HCT116 (cell line): Measurements from ENCODE around the gene WBP2NL. TPM values are rescaled to one million over a fixed set of nuclear protein-coding genes. Genes with fewer than 3 reads are reported as not detected.

Experiments
- EZH2phosphoT487 ChIP-seq: fragments of 200-600 bp; IDR thresholded peaks from 2 replicates; pipeline ENCODE4 v1.6.1; 2018; ENCODE audit warnings: antibody characterized with exemption, borderline replicate concordance
- total RNA-seq: library from RNA; stranded (reverse); gene quantifications from one replicate; pipeline ENCODE4 v1.2.1, GENCODE V29; 2021; ENCODE audit not compliant: unreplicated experiment
- TF ChIP-seq, protein P1 (sequence below): IDR thresholded peaks from 2 replicates; pipeline ENCODE4 v1.6.1; 2012; ENCODE audit warnings: low read depth
- TF ChIP-seq, protein P2 (sequence below): IDR thresholded peaks from 2 replicates; pipeline ENCODE4 v1.6.1; 2012

Gene WBP2NL
- total RNA-seq, 1 experiment from 2014 or later, result not detected

DNA sequence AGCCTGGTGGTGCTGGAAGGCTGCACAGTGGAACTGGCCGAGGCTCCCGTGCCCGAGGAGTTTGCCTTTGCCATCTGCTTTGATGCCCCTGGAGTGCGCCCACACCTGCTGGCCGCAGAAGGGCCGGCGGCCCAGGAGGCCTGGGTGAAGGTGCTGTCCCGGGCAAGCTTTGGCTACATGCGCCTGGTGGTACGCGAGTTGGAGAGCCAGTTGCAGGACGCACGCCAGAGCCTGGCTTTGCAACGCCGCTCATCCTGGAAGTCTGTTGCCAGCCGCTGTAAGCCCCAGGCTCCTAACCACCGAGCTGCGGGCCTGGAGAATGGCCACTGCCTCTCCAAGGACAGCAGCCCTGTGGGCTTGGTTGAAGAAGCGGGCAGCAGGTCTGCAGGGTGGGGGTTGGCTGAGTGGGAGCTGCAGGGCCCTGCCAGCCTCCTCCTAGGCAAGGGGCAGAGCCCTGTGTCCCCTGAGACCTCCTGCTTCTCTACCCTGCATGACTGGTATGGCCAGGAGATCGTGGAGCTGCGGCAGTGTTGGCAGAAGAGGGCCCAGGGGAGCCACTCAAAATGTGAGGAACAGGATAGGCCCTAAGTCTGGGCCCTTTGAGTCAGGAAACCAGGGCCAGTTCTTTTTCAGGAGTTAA, 79.0 kb downstream of the WBP2NL start (continued):
- TF ChIP-seq, protein P1, sequence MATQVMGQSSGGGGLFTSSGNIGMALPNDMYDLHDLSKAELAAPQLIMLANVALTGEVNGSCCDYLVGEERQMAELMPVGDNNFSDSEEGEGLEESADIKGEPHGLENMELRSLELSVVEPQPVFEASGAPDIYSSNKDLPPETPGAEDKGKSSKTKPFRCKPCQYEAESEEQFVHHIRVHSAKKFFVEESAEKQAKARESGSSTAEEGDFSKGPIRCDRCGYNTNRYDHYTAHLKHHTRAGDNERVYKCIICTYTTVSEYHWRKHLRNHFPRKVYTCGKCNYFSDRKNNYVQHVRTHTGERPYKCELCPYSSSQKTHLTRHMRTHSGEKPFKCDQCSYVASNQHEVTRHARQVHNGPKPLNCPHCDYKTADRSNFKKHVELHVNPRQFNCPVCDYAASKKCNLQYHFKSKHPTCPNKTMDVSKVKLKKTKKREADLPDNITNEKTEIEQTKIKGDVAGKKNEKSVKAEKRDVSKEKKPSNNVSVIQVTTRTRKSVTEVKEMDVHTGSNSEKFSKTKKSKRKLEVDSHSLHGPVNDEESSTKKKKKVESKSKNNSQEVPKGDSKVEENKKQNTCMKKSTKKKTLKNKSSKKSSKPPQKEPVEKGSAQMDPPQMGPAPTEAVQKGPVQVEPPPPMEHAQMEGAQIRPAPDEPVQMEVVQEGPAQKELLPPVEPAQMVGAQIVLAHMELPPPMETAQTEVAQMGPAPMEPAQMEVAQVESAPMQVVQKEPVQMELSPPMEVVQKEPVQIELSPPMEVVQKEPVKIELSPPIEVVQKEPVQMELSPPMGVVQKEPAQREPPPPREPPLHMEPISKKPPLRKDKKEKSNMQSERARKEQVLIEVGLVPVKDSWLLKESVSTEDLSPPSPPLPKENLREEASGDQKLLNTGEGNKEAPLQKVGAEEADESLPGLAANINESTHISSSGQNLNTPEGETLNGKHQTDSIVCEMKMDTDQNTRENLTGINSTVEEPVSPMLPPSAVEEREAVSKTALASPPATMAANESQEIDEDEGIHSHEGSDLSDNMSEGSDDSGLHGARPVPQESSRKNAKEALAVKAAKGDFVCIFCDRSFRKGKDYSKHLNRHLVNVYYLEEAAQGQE, result no peak
- TF ChIP-seq, protein P2, sequence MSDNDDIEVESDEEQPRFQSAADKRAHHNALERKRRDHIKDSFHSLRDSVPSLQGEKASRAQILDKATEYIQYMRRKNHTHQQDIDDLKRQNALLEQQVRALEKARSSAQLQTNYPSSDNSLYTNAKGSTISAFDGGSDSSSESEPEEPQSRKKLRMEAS, result no peak
- TF ChIP-seq EZH2phosphoT487, result no peak

Other genes with a start within 250 kb of the WBP2NL start
- 15.8 TPM for gene CCDC134, start 198.1 kb upstream of the WBP2NL start, total RNA-seq
- gene SREBF2, start 165.7 kb upstream of the WBP2NL start, total RNA-seq, result 129 TPM
- 13.9 TPM for gene SHISA8, start 83.7 kb upstream of the WBP2NL start, total RNA-seq
- 3.7 TPM for gene TNFRSF13C, start 72.0 kb upstream of the WBP2NL start, total RNA-seq
- 44.7 TPM for gene CENPM, start 51.6 kb upstream of the WBP2NL start, total RNA-seq
- 9.3 TPM for gene SEPTIN3, start 29.3 kb upstream of the WBP2NL start, total RNA-seq
- gene NAGA, start 72.0 kb downstream of the WBP2NL start, total RNA-seq, result 21.2 TPM
- 0.22 TPM for gene PHETA2, start 75.5 kb downstream of the WBP2NL start, total RNA-seq
- 51.9 TPM for gene SMDT1, start 80.9 kb downstream of the WBP2NL start, total RNA-seq
- gene NDUFA6, start 92.0 kb downstream of the WBP2NL start, total RNA-seq, result 80.5 TPM
- 1.9 TPM for gene CYP2D6, start 132.0 kb downstream of the WBP2NL start, total RNA-seq